ENCODE results near the gene ZNF664. TPM values are rescaled to one million over a fixed set of nuclear protein-coding genes. Genes with fewer than 3 reads are reported as not detected.
A peak's percentile ranks its signal among the peaks of the same experiment; 100 is the strongest.

ZNF664 gene
- total and polyA plus RNA-seq, 9 of the 15 experiments (the other 6 are each of a cell fraction or from before 2014, with no cell fraction given): 3.3 to 101 (median 63.6) TPM

DNA sequence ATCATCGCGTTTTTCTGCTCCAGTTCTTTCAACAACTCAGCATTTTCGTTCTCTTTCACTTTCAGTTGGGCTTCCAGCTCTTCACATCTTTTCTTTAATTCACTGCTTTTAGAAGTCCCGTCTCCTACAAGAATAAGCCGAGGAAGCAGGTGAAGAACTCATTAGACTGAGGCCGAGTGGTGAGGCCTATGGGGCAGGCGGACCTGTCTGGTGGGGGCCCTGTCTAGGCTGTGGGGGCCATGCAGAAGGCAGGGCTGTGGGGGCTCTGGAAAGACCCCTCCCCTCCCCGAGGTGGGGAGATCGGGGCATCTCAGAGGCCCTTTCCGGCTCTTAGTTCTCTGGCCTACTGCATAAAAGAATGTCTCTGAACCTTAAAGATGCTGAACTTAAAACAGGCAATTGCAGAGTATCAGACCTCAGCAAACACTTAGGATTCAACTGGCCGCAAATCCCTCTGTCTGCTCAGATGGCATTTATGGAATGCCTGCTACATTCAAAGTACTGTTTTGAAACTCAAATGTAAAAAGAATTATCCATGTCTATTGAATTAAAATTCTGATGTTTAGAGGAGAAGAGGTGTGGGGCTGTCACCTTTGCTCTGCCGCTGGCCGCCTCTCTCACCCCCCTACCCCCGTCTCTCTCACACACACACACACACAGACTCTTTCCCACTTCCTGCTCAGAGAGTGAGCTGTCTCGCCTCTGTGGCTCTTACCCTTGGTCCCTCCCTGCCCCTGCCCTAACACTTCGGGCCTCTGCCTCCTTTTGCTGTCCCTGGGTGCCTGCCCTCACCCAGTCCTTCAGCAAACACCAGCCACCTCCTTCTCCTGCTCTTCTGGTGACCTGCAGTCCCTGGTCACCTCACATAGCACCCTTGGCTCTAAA, 35.1 kb upstream of the ZNF664 start:
- DNase-seq (ENCODE audit: extremely low read depth in 1 of 4, low spot score in 3 of 4): no peak

More for the DNA sequence above, 35.1 kb upstream of the ZNF664 start:
- in situ Hi-C loops (cut with MboI) (no loop called here), intact Hi-C loops (cut with micrococcal nuclease) (no loop called here)
- no peak overlapping the region for H3K27ac ChIP-seq (ENCODE audit: extremely low read depth, low read depth, low read length)
- ChIA-PET CTCF (ENCODE audit: low intra/inter-chr PET ratio) (interaction anchor here (0.6 kb wide), 1 partner anchor 82 kb away, joined by 3 read pairs; no protein-coding TSS in a partner anchor), POLR2A (interaction anchor here (0.8 to 1.5 kb wide), 3 partner anchors 10 to 27 kb away, joined by 3 read pairs; no protein-coding TSS in a partner anchor)
- ATAC-seq (no peak), FAIRE-seq (no peak)
- H3K9me1 ChIP-seq (ENCODE audit: control insufficient read depth, insufficient read depth, low read length): no peaks in the 10 kb centered on the region
- 28% methylated on average over 15 of the region's 16 CpGs for WGBS (ENCODE audit: insufficient coverage, low coverage, missing lambda C conversion rate)
- no TSS peak for BruUV-seq (replicated peaks)
- H4K20me1 ChIP-seq (replicated peaks; ENCODE audit: control insufficient read depth, insufficient read depth, low read length): peaks cover 13% of the 10 kb centered on the region
- no peak overlapping the region for H3K4me3 ChIP-seq
- no peaks in the 10 kb centered on the region; the same call in 1 of the 2 replicates for H3K9me3 ChIP-seq (replicated peaks; ENCODE audit: control insufficient read depth, insufficient read depth, low read depth, low read length)
- H3K4me2 ChIP-seq (ENCODE audit: insufficient read depth, low read length): no peak overlapping the region
- H2AFZ ChIP-seq (ENCODE audit: low read depth, low read length): no peak overlapping the region
- H3K27me3 ChIP-seq (ENCODE audit: control insufficient read depth in 2 of 2, insufficient read depth in 2 of 2, low read length in 2 of 2): peaks cover 44 to 80% of the 10 kb centered on the region in 2 experiments
- H3K36me3 ChIP-seq (ENCODE audit: control insufficient read depth, insufficient read depth, low read length): no peaks in the 10 kb centered on the region
- H3K9ac ChIP-seq (ENCODE audit: insufficient read depth in 1 of 2, low read depth in 2 of 2, low read length in 2 of 2): no peak overlapping the region
- no peaks in the 10 kb centered on the region for H3K79me2 ChIP-seq (ENCODE audit: control insufficient read depth, insufficient read depth, low read length)
- peaks cover 0 to 3% of the 10 kb centered on the region in 2 experiments; a peak in 4 of 5 replicates for H3K4me1 ChIP-seq (replicated peaks in 1 of 2; ENCODE audit: control insufficient read depth in 2 of 2, insufficient read depth in 2 of 2, low read length in 2 of 2)
- TF ChIP-seq, protein P1, sequence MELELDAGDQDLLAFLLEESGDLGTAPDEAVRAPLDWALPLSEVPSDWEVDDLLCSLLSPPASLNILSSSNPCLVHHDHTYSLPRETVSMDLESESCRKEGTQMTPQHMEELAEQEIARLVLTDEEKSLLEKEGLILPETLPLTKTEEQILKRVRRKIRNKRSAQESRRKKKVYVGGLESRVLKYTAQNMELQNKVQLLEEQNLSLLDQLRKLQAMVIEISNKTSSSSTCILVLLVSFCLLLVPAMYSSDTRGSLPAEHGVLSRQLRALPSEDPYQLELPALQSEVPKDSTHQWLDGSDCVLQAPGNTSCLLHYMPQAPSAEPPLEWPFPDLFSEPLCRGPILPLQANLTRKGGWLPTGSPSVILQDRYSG (tag; conservative IDR thresholded peaks at IDR 0.05; ENCODE audit: low read depth): no peak
- peak; percentile 36; the same call in 1 of the 2 replicates for TF ChIP-seq C11orf30 (IDR thresholded peaks at IDR 0.05; ENCODE audit: low read depth)
- no peak for TF ChIP-seq KLF6 (CRISPR knock-in tag; IDR thresholded peaks at IDR 0.05; ENCODE audit: borderline replicate concordance)
- no peak for TF ChIP-seq HDAC1 (IDR thresholded peaks at IDR 0.05)
- TF ChIP-seq BCOR (IDR thresholded peaks at IDR 0.05): no peak
- peak; percentile 69 for TF ChIP-seq ZNF316 (IDR thresholded peaks at IDR 0.05)
